ENCODE measurements around the gene PCGF1. TPM values are rescaled to one million over a fixed set of nuclear protein-coding genes. Genes with fewer than 3 reads are reported as not detected.

The PCGF1 gene
- total and polyA plus RNA-seq, 2 of the 8 experiments (the other 6 are each of a cell fraction or from before 2014, with no cell fraction given) = 10.0 to 23.7 TPM

GRCh38 chr2:74532222-74532621 is 24.7 kb upstream of the PCGF1 start:
- FAIRE-seq = no peak
- POLR2A ChIA-PET (ENCODE audit: partially characterized antibody) = interaction anchor here (1.3 to 5.9 kb wide), 4 partner anchors 12 to 43 kb away, joined by 3 to 73 read pairs (median 24); partner anchors contain the start of gene LBX2
- no peak overlapping the region for H3K18ac ChIP-seq (ENCODE audit: extremely low read depth, low read length)
- no peak overlapping the region for H3K4me3 ChIP-seq (ENCODE audit: extremely low read depth in 1 of 4, insufficient read depth in 2 of 4, low read depth in 3 of 4, low read length in 4 of 4)
- no peak overlapping the region for H2BK12ac ChIP-seq (ENCODE audit: low read depth, low read length)
- no peak overlapping the region for H3K14ac ChIP-seq (ENCODE audit: insufficient read length)
- TF ChIP-seq CTCF (IDR thresholded peaks at IDR 0.05; ENCODE audit: control extremely low read depth in 1 of 3, insufficient read depth in 1 of 3, low read depth in 1 of 3, low read length in 3 of 3) (no peak), EGR1 (IDR thresholded peaks at IDR 0.05; ENCODE audit: borderline replicate concordance, low read depth, low read length) (no peak), POLR2AphosphoS5 (IDR thresholded peaks at IDR 0.05; ENCODE audit: low read depth, low read length) (no peak), MAFK (IDR thresholded peaks at IDR 0.05; ENCODE audit: low read depth, low read length) (no peak)
- H3K79me1 ChIP-seq (ENCODE audit: low read depth, low read length) = peaks cover 10% of the 10 kb centered on the region
- H2BK120ac ChIP-seq (replicated peaks; ENCODE audit: low read depth, low read length) = no peak overlapping the region
- H3K9me3 ChIP-seq (ENCODE audit: insufficient read depth in 2 of 2, low read depth in 1 of 2, low read length in 1 of 2) = no peaks in the 10 kb centered on the region
- no peak overlapping the region for H4K91ac ChIP-seq (replicated peaks; ENCODE audit: insufficient read length, low read length)
- no peak overlapping the region for H2BK5ac ChIP-seq (ENCODE audit: low read depth, low read length)
- CTCF ChIA-PET (ENCODE audit: partially characterized antibody) = interaction anchor here (0.7 to 7.0 kb wide), 8 partner anchors 28 to 55 kb away, joined by 3 to 53 read pairs (median 5); partner anchors contain the start of genes CCDC142 and TTC31
- peaks cover 4 to 13% (median 6%) of the 10 kb centered on the region in 4 experiments; a peak in 6 of 7 replicates for H3K4me1 ChIP-seq (replicated peaks in 1 of 4; ENCODE audit: control insufficient read depth in 3 of 4, insufficient read depth in 4 of 4, low read length in 3 of 4)
- no peak overlapping the region for H3K27ac ChIP-seq (ENCODE audit: low read depth, low read length)
- no peak overlapping the region for H4K8ac ChIP-seq (ENCODE audit: extremely low read depth, insufficient read depth, low read length)
- no peak overlapping the region for H2AK5ac ChIP-seq (ENCODE audit: low read depth, low read length)
- H3K27me3 ChIP-seq (replicated peaks in 1 of 4; ENCODE audit: control insufficient read depth in 3 of 4, extremely low read depth in 1 of 4, insufficient read depth in 3 of 4, low read length in 3 of 4) = no peaks in the 10 kb centered on the region; a peak in 1 of 7 replicates
- H3K4me2 ChIP-seq (ENCODE audit: insufficient read depth in 1 of 2, low read depth in 2 of 2, low read length in 2 of 2) = no peak overlapping the region
- peaks cover 6 to 11% of the 10 kb centered on the region in 2 experiments for H4K20me1 ChIP-seq (replicated peaks in 1 of 2; ENCODE audit: control insufficient read depth in 1 of 2, insufficient read depth in 2 of 2, low read length in 2 of 2)
- H3K23me2 ChIP-seq (ENCODE audit: low read depth, low read length) = peaks cover 9% of the 10 kb centered on the region; the same call in 1 of the 2 replicates
- H3K79me2 ChIP-seq (ENCODE audit: control insufficient read depth in 1 of 2, insufficient read depth in 2 of 2, low read length in 2 of 2) = peaks cover 0 to 18% of the 10 kb centered on the region in 2 experiments; a peak in 2 of 4 replicates
- H2AFZ ChIP-seq (ENCODE audit: low read length) = no peak overlapping the region
- no peak overlapping the region for H3K4ac ChIP-seq (replicated peaks; ENCODE audit: insufficient read length, low read depth, low read length)
- H3K56ac ChIP-seq (replicated peaks; ENCODE audit: insufficient read length, low read depth, low read length) = no peak overlapping the region
- H2BK15ac ChIP-seq (ENCODE audit: low read length) = no peak overlapping the region
- no peak overlapping the region for H2BK20ac ChIP-seq (ENCODE audit: low read length)
- H3K9ac ChIP-seq (replicated peaks in 1 of 4; ENCODE audit: extremely low read depth in 1 of 4, low read depth in 3 of 4, low read length in 3 of 4) = no peak overlapping the region
- no peak for DNase-seq (ENCODE audit: low read depth in 1 of 2, low spot score in 2 of 2)
- peaks cover 2 to 22% (median 16%) of the 10 kb centered on the region in 4 experiments; a peak in 7 of 8 replicates for H3K36me3 ChIP-seq (ENCODE audit: control insufficient read depth in 2 of 4, insufficient read depth in 4 of 4, low read length in 3 of 4)
- no peak overlapping the region for H4K5ac ChIP-seq (ENCODE audit: insufficient read length, low read depth, low read length)
- no peak overlapping the region for H3K23ac ChIP-seq (ENCODE audit: insufficient read length)
